ENCODE results near the gene DHFR. TPM values are rescaled to one million over a fixed set of nuclear protein-coding genes. Genes with fewer than 3 reads are reported as not detected.
"Not testable (repeated sequence)": the region's sequence is repeated elsewhere in the genome, so short reads cannot be mapped to it uniquely, and the experiment has no call there.

The DHFR gene
- polyA plus RNA-seq, 6 donors from 2014 or later, result 0.20 to 3.3 (median 1.4) TPM

- no peak for DNase-seq
- no peak overlapping the region for H3K4me3 Mint-ChIP-seq
- peaks cover 7 to 9% of the 10 kb centered on the region in 2 donors for H3K36me3 Mint-ChIP-seq
- peaks cover 0 to 30% (median 6%) of the 10 kb centered on the region in 7 donors for H3K9me3 Mint-ChIP-seq
- no peak overlapping the region for H3K27ac Mint-ChIP-seq
- no peak for ATAC-seq (ENCODE audit: low read depth in 2 of 2)
- no peaks in the 10 kb centered on the region for H3K27me3 Mint-ChIP-seq
- no peaks in the 10 kb centered on the region for H3K4me1 Mint-ChIP-seq
These were observed 46.1 kb downstream of the DHFR start for GRCh38 chr5:80608731-80609130.

GRCh38 chr5:80607832-80608231, 47.0 kb downstream of the DHFR start:
- H3K9me3 Mint-ChIP-seq, result peaks cover 0 to 30% (median 6%) of the 10 kb centered on the region in 7 donors
- DNase-seq (no peak), ATAC-seq (ENCODE audit: low read depth in 2 of 2) (no peak)
- H3K36me3 Mint-ChIP-seq, result peaks cover 7 to 9% of the 10 kb centered on the region in 2 donors
- H3K27me3 Mint-ChIP-seq, result no peaks in the 10 kb centered on the region
- H3K4me3 Mint-ChIP-seq, result no peak overlapping the region
- no peak overlapping the region for H3K27ac Mint-ChIP-seq
- no peaks in the 10 kb centered on the region for H3K4me1 Mint-ChIP-seq

GRCh38 chr5:80607343-80607742, 47.4 kb downstream of the DHFR start:
- Mint-ChIP-seq H3K36me3 (peaks cover 7 to 9% of the 10 kb centered on the region in 2 donors), H3K4me3 (no peak overlapping the region), H3K9me3 (peaks cover 0 to 30% (median 6%) of the 10 kb centered on the region in 7 donors), H3K4me1 (no peaks in the 10 kb centered on the region), H3K27ac (no peak overlapping the region), H3K27me3 (no peaks in the 10 kb centered on the region)
- DNase-seq, result no peak
- ATAC-seq (ENCODE audit: low read depth in 2 of 2), result no peak

- Mint-ChIP-seq H3K4me1 (no peaks in the 10 kb centered on the region), H3K27me3 (no peaks in the 10 kb centered on the region), H3K4me3 (peak overlapping the region in 1 of 8 donors; percentile 18), H3K27ac (no peak overlapping the region), H3K9me3 (no peaks in the 10 kb centered on the region), H3K36me3 (no peaks in the 10 kb centered on the region)
- ATAC-seq (ENCODE audit: low read depth in 2 of 2) (no peak), DNase-seq (no peak)
These were observed 53.7 kb downstream of the DHFR start for GRCh38 chr5:80600943-80601693.

GRCh38 chr5:80597500-80597899, 57.3 kb downstream of the DHFR start:
- Mint-ChIP-seq H3K36me3 (no peaks in the 10 kb centered on the region), H3K4me3 (no peak overlapping the region), H3K27me3 (no peaks in the 10 kb centered on the region), H3K4me1 (no peaks in the 10 kb centered on the region), H3K27ac (no peak overlapping the region), H3K9me3 (no peaks in the 10 kb centered on the region)
- ATAC-seq (ENCODE audit: low read depth in 2 of 2) (no peak), DNase-seq (no peak)

- DNase-seq, result no peak
- Mint-ChIP-seq H3K4me3 (no peak overlapping the region), H3K36me3 (no peaks in the 10 kb centered on the region), H3K9me3 (no peaks in the 10 kb centered on the region), H3K27ac (no peak overlapping the region), H3K4me1 (no peaks in the 10 kb centered on the region), H3K27me3 (peaks cover 0 to 9% (median 6%) of the 10 kb centered on the region in 3 donors)
- ATAC-seq (ENCODE audit: low read depth in 2 of 2), result no peak
These were observed 60.0 kb downstream of the DHFR start for GRCh38 chr5:80594810-80595209.

- ATAC-seq (ENCODE audit: low read depth in 2 of 2) (no peak), DNase-seq (no peak)
- H3K9me3 Mint-ChIP-seq, result no peaks in the 10 kb centered on the region
- peaks cover 0 to 9% (median 6%) of the 10 kb centered on the region in 3 donors for H3K27me3 Mint-ChIP-seq
- H3K36me3 Mint-ChIP-seq, result no peaks in the 10 kb centered on the region
- H3K27ac Mint-ChIP-seq, result no peak overlapping the region
- no peaks in the 10 kb centered on the region for H3K4me1 Mint-ChIP-seq
- no peak overlapping the region for H3K4me3 Mint-ChIP-seq
These were observed 62.0 kb downstream of the DHFR start for GRCh38 chr5:80592761-80593160.

- Mint-ChIP-seq H3K9me3 (no peaks in the 10 kb centered on the region), H3K27ac (peak overlapping the region in 1 of 6 donors; percentile 45), H3K4me3 (no peak overlapping the region), H3K27me3 (peaks cover 0 to 9% (median 9%) of the 10 kb centered on the region in 3 donors), H3K36me3 (no peaks in the 10 kb centered on the region), H3K4me1 (no peaks in the 10 kb centered on the region)
- ATAC-seq (ENCODE audit: low read depth in 2 of 2) (no peak), DNase-seq (no peak)
These were observed 62.7 kb downstream of the DHFR start for GRCh38 chr5:80592105-80592504.

GRCh38 chr5:80591352-80591751, 63.4 kb downstream of the DHFR start:
- no peaks in the 10 kb centered on the region for H3K36me3 Mint-ChIP-seq
- H3K4me1 Mint-ChIP-seq, result no peaks in the 10 kb centered on the region
- DNase-seq (no peak), ATAC-seq (ENCODE audit: low read depth in 2 of 2) (no peak)
- no peak overlapping the region for H3K4me3 Mint-ChIP-seq
- H3K27ac Mint-ChIP-seq, result no peak overlapping the region
- no peaks in the 10 kb centered on the region for H3K9me3 Mint-ChIP-seq
- peaks cover 0 to 9% (median 9%) of the 10 kb centered on the region in 3 donors for H3K27me3 Mint-ChIP-seq

GRCh38 chr5:80590766-80591165, 64.0 kb downstream of the DHFR start:
- no peak for DNase-seq
- H3K27ac Mint-ChIP-seq, result peak overlapping the region in 1 of 6 donors; percentile 13
- no peak overlapping the region for H3K4me3 Mint-ChIP-seq
- no peaks in the 10 kb centered on the region for H3K9me3 Mint-ChIP-seq
- no peak for ATAC-seq (ENCODE audit: low read depth in 2 of 2)
- no peaks in the 10 kb centered on the region for H3K4me1 Mint-ChIP-seq
- peaks cover 0 to 9% (median 9%) of the 10 kb centered on the region in 3 donors for H3K27me3 Mint-ChIP-seq
- no peaks in the 10 kb centered on the region for H3K36me3 Mint-ChIP-seq

- no peak for DNase-seq
- ATAC-seq (ENCODE audit: low read depth in 2 of 2), result no peak
- Mint-ChIP-seq H3K27me3 (peaks cover 0 to 14% (median 9%) of the 10 kb centered on the region in 3 donors), H3K27ac (no peak overlapping the region), H3K36me3 (no peaks in the 10 kb centered on the region), H3K4me1 (no peaks in the 10 kb centered on the region), H3K4me3 (no peak overlapping the region), H3K9me3 (no peaks in the 10 kb centered on the region)
These were observed 65.8 kb downstream of the DHFR start for GRCh38 chr5:80588858-80589540.

GRCh38 chr5:80584770-80585169, 70.0 kb downstream of the DHFR start:
- Mint-ChIP-seq H3K27ac (no peak overlapping the region), H3K27me3 (peaks cover 0 to 8% (median 4%) of the 10 kb centered on the region in 3 donors), H3K9me3 (peaks cover 2 to 5% (median 2%) of the 10 kb centered on the region in 7 donors), H3K4me1 (no peaks in the 10 kb centered on the region), H3K4me3 (no peak overlapping the region), H3K36me3 (no peaks in the 10 kb centered on the region)
- no peak for DNase-seq
- no peak for ATAC-seq (ENCODE audit: low read depth in 2 of 2)

- peaks cover 2 to 14% (median 5%) of the 10 kb centered on the region in 7 donors for H3K9me3 Mint-ChIP-seq
- not testable (repeated sequence) for ATAC-seq (ENCODE audit: low read depth in 2 of 2); H3K27me3 Mint-ChIP-seq; H3K36me3 Mint-ChIP-seq; DNase-seq; H3K27ac Mint-ChIP-seq; H3K4me3 Mint-ChIP-seq; H3K4me1 Mint-ChIP-seq
These were observed 74.5 kb downstream of the DHFR start for GRCh38 chr5:80580291-80580690.

- H3K36me3 Mint-ChIP-seq, result no peaks in the 10 kb centered on the region
- H3K4me3 Mint-ChIP-seq, result no peak overlapping the region
- peaks cover 2 to 14% (median 5%) of the 10 kb centered on the region in 7 donors for H3K9me3 Mint-ChIP-seq
- no peak for ATAC-seq (ENCODE audit: low read depth in 2 of 2)
- no peaks in the 10 kb centered on the region for H3K4me1 Mint-ChIP-seq
- H3K27me3 Mint-ChIP-seq, result peaks cover 8 to 14% (median 9%) of the 10 kb centered on the region in 3 donors
- no peak overlapping the region for H3K27ac Mint-ChIP-seq
- DNase-seq, result no peak
These were observed 75.7 kb downstream of the DHFR start for GRCh38 chr5:80579050-80579449.

Measured in naive B cell (primary cell).